ENCODE data around the gene RFTN1.

RFTN1 gene

DNA sequence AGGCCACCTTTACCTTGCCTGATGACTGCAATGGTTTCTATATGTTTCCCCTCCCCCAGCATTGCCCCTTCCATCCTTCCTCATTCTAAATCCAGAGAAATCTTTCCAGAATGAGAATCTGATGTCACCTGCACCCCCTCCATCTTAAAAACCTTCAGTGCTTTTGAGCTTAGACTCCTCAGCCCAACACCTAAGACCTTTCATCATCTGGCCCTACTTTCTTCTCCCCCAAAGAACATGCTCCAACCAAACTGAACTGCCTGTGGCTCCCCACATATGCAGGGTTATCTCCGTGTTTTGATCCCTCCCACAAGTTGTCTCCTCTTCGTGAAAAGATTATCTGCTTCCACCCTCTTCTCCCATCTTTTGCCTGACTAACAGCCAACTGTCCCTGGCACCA, 27.3 kb downstream of the RFTN1 start:
- DNase-seq (ENCODE audit: low spot score) = no peak

DNA sequence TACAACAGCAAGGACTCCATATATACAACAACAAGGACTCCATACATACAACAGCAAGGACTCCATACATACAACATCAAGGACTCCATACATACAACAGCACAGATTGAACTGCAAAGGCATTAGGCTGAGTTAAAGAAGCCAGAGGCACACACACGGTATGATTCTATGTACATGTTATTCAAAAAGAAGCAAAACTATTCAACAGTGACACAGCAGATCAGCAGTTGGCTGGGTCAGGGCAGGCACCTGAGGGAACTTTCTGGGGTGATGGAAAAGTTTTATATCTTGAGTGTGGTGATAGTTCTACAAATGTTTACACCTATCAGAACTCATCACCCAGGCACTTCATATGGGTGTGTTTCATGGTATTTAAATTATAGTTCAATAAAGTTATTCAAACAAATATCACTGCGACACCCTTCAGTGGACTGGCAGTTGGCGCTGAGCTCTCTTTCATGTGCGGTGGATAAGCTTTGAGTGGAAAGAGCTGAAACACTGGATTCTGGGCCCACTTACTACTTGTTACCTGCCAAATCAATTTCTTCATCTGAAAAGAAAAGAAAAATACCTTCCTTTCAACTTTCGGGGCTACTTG, 28.0 kb downstream of the RFTN1 start:
- DNase-seq (ENCODE audit: low spot score) = no peak

DNA sequence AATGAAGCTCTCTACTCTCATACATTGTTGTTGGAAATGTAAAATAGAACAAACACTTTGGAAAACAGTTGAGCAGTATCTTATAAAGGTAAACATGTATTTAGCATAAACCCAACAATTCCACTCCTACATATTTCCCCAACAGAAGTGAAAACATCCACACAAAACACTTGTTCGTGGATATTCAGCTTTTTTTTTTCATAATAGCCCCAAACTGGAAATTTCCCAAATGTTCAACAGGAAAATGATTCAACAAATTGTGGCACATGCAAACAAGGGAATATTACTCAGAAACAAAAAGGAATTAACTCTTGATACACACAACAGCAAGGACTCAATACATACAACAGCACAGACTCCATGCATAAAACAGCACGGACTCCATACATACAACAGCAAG, 28.5 kb downstream of the RFTN1 start:
- DNase-seq (ENCODE audit: low spot score) = no peak

DNA sequence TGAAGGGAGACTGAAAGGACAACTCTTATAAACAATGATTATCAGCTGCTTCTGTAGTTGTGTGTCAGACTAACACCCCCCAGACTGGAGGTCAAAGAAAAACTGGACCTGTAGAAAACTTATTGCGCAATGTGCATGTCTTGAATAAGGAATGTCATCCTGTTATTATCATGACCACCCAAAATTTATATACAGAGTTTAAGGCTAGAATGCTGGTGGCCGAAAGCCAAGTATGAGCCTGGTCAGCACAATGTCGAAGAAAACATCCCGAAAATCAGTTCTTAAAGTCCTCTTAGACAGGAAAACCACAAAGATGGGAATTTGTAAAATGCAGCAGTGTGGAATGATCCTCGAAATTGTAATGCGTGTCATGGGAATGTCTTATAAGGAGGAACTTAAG, 29.3 kb downstream of the RFTN1 start:
- no peak for DNase-seq (ENCODE audit: low spot score)

DNA sequence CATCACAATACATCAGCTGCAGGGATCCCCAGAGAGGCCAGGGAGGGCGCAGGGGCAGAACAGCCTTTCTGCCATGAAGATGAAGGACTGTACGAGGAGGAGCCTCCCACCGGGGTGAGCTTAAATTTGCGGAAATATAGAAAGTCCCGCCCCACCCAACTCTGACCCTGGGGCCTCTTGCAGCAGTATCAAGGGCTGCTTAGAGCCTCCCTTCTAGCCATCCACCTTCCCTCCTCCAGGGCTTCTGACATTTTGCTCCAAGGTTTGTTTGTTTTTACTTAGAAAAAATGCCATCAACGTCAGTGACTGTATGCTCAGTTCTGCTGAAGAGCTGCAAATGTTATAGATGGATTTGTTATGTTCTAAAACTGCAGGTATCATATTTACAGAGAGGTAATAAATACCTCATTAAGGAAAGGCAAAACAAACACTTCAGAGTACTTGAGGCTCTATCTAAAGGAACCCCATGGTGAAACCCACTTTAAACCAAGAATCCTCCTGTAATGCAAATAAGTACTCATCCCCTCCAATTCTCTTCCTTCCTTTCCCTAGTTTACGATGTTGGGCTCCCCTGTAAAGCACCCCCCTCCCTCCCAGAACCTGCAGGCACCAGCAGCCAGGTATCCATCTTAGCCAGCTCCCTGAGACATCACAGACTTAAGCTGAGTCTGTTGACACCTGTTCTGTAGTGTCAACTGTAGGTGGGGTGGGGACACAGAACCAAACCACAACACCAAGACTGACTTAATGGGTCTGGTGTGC, 30.5 kb downstream of the RFTN1 start:
- DNase-seq (ENCODE audit: low spot score) = no peak

DNA sequence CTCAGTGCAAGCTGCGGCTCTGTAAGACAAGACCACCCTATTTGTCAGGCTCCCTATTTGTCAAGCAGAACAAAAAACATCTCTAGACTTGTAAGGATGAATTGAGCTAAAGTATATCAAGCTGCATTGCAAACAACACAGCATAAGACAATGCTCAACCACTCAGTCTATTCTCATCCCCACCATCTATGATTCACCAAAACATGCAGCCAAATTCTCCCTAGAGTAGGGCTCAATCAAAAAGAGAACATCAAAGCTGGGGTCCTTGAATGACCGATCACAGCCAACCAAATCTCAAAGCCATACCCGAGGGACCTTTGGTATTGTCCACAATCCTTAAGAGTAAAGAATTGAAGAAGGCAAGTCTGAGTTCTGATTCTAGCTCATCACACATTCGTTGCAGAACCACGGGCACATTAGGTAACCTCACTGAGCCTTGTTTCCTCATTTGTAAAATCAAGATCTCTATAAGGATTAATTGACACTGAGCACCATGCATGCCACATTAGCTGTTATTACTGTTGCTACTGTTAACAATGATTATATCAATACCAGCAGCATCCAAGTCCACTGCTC, 31.2 kb downstream of the RFTN1 start:
- DNase-seq (ENCODE audit: low spot score) = no peak

DNA sequence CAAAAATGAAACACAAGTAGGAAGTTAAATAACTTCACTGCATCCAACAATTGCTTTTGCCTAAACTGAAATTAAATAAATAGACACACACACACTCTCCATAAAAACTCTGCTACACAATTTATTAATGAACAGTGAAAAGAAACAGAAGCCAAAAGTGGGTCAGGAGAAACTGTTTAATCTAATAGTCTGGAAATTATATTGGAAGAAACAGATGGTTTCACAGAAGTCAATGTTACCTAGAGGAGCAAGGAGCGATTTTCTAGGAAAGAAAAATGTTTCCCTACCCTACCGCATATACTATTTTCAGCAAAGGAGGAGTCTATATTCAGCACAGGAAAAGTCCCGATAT, 32.0 kb downstream of the RFTN1 start:
- DNase-seq (ENCODE audit: low spot score) = no peak

DNA sequence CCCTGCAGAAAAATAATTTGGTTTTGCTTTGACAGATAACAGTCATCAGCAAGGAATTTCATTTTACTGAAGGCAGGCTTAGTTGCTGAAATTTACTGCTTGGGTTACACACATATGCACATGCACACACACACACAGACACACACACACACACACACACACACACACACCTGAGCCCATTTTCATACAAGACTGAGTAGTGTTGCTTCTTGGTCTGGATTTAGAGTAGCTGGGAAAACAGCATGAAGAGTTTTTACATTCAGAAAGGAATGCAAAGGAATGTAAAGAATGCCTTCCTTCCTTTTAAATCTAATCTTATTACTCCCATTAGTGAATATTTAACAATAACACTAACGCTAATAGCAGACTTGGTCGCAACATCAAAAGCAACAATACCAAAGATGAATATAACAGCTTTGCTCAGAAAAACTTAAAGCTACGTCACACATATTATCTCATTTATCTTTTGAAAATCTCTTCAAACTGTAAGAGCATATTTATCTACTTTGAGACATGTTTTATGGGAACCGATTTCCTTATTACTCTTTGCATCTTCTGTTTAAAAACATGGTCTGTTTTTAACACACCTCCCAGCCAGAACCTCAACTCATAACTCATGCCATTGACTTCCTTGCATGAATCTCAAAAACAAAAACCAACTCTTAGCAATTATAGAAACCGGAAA, 32.5 kb downstream of the RFTN1 start:
- no peak for DNase-seq (ENCODE audit: low spot score)

DNA sequence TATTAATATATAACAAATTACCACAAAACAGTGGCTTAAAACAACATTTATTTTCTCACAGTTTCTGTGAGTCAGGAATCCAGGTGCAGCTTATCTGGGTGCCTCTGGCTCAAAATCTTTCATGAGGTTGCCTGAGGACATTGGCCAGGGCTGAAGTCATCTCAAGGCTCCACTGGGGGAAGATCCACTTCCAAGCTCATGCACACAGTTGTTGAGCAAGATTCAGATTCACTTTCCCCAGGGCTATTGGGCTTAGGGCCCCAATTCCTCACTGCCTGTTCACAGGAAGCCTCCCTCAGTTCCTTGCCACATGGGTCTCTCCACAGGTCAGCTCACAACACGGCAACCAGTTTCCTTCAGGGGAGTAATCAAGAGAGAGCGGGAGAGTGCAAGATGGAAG, 35.0 kb downstream of the RFTN1 start:
- no peak for DNase-seq (ENCODE audit: low spot score)

DNA sequence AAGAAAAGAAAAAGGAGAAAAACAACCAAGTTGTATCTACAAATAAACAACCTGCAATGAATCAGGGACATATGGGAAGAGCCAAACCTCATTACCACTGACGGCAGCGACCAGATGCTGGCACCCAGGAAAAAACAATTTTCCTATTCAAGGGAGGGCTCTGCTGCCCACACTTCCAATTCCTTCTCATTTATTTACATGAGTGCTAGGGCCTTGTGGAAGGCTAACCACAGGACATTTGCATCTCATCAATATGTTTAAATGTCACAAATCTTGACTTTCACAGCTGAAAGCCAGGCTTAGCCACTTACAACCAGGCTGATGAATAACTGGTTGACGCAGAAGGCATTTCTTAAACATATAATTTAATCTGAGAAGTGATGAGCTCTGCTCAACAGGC, 36.0 kb downstream of the RFTN1 start:
- DNase-seq (ENCODE audit: low spot score) = no peak

DNA sequence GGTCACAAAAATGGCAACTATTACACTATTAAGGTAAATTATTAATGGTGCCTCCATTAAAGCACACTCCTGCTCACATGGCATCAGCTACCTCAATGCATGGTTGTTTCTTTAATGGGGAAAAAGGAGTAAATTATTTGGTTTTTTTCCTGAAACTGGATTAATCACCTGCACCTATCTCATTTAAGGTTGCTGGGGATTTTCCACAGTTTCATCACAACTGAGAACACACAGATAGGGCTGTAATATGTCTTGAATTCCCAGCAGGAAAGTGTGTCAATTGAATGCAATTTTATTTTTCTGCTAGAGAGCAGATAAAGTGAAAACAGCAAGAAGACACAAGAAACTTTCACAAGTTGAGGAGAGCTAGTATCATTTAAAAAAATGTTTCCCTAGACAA, 36.4 kb downstream of the RFTN1 start:
- no peak for DNase-seq (ENCODE audit: low spot score)

DNA sequence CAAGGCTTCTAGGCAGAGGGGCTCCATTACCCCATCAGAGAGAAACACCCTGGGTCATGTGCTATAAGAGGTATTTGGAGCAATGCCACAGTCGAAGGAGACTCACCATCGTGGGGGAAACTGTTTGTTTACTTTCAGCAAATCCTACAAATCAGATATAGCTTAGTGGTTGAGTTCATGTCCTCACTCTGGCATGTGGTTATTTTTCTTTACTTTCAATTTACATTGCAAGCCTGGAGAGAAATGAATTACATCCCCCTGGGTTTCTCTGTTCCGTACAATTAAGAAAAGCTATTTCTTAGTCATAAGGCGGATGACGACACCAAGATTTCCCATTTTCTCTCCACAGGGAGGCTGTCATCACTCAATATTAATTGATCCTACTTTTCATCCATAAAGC, 36.9 kb downstream of the RFTN1 start:
- DNase-seq (ENCODE audit: low spot score) = no peak

DNA sequence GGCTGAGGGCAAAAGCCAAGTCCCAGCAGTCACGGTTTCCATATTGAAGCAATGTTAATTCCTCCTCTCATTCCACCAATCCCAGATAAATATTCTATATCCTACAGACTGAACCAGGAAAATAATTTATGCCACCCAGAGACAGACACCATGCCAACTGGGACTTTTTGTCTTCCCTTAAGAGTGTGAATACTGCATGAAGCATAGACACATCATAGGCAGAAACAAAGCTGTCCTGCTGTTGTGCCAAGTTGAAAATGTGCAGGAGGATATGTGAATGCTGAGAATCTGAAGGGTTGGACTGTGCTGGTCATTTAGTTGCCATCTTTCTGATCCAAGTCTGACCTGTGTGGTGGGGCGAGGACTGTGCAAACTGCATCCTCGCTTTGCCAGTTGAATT, 37.7 kb downstream of the RFTN1 start:
- no peak for DNase-seq (ENCODE audit: low spot score)

DNA sequence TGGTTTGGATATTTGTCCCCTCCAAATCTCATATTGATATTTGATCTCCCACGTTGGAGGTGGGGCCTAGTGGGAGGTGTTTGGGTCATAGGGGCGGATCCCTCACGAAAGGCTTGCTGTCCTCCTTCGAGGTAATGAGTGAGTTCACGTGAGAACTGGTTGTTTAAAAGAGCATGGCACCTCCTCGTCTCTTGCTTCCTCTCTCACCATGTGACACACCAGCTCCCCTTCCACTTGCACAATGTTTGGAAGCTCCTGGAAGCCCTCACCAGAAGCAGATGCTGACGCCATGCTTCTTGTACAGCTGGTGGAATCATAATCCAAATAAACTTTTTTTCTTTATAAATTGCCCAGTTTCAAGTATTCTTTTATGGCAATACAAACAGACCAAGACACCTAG, 38.6 kb downstream of the RFTN1 start:
- no peak for DNase-seq (ENCODE audit: low spot score)

DNA sequence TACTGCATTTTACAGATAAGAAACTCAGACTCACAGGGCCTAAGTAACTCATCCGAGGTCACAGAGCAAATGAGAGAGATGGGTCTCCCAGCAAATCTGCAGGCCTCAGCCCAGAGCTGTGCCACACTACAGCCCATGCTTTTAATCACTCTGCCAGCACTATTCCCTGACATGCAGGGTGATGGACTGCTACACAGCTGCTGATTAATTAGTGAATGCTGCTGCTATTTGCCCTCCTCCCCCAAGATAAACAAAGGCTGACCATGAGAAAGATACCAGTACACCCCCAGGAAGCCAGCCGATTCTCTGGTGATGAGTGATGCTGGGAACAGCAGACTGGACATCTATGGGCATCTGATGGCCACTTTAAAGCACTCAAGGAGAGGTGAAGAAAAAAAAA, 39.3 kb downstream of the RFTN1 start:
- DNase-seq (ENCODE audit: low spot score) = no peak

DNA sequence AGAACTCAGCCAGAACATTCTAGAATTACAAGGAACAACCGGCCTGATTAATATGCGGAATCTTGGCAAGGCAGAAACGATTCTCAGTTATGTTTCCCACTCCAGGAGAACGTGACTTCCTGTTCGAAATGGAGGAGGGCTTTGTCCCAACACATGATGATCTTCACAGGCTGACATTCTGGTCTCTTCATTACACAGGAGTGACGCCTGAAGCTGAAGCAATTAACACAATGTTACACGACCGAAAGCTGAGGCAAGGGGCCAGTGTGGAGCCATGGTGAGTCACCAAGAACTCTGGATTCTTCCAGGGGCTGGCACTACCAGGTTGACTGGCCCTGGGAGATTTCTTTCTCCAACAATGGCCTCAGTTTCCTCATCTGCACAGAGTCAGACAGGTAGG, 40.9 kb downstream of the RFTN1 start:
- DNase-seq (ENCODE audit: low spot score) = no peak

DNA sequence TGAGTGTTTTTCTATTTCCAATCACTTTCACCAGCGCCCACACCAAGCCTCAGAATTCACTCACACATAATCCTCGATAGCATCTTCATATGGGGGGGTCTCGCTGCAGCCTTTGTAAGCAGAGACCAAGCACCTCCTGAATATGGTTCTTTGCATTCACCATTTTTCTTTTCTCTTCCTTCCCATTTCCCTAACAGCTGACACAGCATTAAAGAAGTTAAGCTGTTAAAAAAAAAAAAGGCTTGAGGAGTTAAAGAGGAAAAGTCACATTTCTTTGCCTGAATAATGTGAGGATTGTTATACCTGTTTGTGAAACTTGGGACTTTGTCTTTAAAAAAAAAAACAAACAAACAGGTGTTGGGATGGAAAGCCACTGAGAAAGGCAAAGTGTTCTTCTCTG, 41.6 kb downstream of the RFTN1 start:
- no peak for DNase-seq (ENCODE audit: low spot score)

DNA sequence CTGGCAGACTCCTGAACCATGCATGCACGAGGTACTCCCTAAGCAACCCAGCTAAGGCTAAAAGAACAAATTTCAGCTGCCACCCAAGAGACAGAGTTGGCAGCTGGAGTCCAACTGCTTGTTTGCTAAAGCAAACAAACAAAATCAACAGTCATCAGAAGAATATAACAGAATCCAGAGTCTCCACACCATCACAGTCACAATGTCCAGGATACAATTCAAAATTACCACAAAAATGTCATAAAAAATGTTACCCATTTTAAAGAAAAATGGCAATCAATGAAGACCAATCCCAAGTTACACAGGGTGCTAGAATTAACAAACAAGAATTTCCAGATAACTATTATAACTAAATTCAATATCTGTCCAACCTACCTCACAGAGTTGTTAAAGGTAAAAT, 42.9 kb downstream of the RFTN1 start:
- DNase-seq (ENCODE audit: low spot score) = no peak

DNA sequence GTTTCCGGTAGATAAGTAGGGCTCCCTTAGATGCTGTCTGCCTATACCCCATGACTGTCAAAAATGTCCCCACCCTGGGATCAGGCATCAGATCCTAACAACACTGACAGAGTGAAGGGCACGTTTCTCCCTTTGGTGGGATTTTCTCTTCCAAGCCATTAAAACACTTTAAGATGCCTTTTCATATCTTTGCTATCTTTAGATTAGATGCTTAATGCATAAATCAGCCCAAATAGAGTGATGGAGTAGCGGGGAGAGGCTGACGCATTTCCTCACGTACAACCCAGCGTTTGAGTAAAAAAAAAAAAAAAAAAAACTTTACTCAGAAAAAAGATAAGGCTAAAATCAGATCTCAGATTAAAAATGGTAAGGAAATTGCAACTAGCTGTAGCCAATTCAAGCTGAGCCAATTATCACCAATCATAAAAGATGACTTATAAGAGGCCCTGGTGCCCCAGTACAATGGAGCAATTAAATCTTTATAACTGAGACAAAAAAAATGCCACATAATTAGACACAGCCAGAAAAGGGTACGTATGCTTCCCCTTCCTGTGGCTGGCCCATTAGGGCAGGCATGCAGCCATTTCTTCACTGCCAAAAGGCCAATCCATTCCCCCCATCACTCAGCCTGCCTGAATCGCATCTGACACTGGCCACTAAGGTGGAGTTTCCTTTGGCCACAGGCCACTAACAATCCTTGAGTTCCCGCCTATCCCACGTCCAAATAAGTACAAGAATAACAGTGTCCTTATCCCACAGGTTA, 45.0 kb downstream of the RFTN1 start:
- no peak for DNase-seq (ENCODE audit: low spot score)

DNA sequence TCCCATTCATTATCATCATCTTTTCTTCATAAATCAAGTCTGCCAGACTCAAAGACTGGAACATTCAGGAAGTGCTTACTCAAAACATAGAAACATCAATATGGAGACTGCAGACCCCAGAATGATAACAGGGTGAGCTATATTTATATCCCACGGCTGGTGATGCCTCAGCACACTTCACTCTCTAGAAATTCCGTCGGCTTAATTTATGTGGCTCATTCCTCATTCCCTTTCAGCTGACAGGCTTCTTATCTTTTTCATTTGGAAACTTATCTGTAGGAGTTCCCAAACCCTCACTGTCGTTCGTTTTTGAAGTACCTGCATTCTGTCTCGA, 45.5 kb downstream of the RFTN1 start:
- no peak for DNase-seq (ENCODE audit: low spot score)

DNA sequence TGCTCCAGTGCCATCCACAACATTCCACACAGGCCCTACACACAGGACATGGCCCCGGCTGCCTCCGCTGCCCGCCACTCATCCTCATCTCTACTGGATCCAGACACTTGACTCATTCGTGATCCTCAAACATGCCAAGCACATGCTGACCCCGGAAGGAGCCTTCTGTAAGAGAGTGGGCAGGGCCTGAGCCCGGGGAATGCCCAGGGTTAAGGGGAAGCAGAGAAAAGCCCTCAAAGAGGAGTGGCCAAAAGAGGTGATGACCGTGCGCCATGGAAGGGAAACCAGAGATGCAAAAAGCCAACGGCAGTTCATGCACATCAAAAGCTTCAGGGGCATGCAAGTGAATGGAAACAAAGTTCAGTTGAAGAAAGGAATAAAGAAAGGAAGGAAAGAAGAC, 46.1 kb downstream of the RFTN1 start:
- DNase-seq (ENCODE audit: low spot score) = no peak

DNA sequence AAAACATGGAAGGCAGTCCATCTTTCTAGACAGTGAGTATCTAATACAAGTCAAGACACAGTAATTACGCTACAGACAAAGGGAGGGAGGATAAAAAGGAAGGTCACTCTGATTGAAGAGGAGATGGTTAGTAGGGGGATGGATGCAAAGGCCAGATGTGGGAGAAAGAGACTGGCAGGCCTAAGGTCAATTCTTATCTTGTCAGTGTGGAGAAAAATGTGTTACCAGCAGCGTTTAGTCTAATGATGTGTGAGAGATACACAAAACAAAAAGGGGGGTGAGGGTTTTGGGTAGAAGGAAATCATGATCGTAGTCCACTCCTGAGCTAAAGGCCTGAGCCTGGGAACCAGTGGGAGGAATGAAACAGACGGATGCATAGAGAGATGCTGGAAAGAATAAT, 46.7 kb downstream of the RFTN1 start:
- no peak for DNase-seq (ENCODE audit: low spot score)
